GM12873 (cell line): ENCODE measurements around the gene DCUN1D1.

Experiments used
- TF ChIP-seq, protein P1 (sequence below): IDR thresholded peaks from 2 replicates; pipeline ENCODE4 v1.5.1; 2012; ENCODE audit warnings: low read depth, mild to moderate bottlenecking, moderate library complexity, low read length, control low read depth; ENCODE audit not compliant: insufficient read depth; ENCODE audit errors: missing control alignments

The DCUN1D1 gene

DNA sequence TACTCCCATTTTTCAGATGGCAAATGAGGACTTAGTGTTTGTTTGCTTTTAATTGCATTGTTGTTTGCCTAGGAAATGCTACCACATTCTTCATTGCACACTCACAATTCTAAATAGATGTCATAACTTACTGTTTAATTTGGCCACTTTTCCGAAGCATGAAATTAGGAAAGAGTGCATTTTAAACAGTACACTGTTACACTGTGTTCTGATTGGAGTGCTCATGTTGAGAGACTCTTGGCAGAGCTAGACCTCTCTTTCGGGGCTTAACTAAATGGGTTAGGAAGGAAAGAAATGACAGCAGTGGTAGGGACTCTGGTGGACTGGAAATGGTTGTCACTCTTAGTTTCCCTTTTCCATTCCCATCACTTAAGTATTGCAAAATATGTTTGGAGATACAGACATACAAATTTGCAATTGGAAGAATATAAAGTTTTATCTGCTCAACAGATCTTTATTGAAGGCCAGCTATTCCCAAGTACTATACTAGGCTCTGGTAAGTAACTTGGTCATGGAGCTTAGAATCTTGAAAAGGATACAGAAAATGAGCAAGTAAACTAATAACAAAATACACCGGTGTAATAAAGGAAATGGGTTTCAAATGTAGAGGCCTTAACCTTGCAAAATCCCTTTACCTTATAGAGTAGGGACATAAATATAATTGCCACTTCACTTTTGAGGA, 90.2 kb downstream of the DCUN1D1 start:
- TF ChIP-seq, protein P1, sequence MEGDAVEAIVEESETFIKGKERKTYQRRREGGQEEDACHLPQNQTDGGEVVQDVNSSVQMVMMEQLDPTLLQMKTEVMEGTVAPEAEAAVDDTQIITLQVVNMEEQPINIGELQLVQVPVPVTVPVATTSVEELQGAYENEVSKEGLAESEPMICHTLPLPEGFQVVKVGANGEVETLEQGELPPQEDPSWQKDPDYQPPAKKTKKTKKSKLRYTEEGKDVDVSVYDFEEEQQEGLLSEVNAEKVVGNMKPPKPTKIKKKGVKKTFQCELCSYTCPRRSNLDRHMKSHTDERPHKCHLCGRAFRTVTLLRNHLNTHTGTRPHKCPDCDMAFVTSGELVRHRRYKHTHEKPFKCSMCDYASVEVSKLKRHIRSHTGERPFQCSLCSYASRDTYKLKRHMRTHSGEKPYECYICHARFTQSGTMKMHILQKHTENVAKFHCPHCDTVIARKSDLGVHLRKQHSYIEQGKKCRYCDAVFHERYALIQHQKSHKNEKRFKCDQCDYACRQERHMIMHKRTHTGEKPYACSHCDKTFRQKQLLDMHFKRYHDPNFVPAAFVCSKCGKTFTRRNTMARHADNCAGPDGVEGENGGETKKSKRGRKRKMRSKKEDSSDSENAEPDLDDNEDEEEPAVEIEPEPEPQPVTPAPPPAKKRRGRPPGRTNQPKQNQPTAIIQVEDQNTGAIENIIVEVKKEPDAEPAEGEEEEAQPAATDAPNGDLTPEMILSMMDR, result no peak
